ENCODE results near the gene DDI2.
"Not testable (repeated sequence)": the region's sequence is repeated elsewhere in the genome, so short reads cannot be mapped to it uniquely, and the experiment has no call there.

DDI2 gene

DNA sequence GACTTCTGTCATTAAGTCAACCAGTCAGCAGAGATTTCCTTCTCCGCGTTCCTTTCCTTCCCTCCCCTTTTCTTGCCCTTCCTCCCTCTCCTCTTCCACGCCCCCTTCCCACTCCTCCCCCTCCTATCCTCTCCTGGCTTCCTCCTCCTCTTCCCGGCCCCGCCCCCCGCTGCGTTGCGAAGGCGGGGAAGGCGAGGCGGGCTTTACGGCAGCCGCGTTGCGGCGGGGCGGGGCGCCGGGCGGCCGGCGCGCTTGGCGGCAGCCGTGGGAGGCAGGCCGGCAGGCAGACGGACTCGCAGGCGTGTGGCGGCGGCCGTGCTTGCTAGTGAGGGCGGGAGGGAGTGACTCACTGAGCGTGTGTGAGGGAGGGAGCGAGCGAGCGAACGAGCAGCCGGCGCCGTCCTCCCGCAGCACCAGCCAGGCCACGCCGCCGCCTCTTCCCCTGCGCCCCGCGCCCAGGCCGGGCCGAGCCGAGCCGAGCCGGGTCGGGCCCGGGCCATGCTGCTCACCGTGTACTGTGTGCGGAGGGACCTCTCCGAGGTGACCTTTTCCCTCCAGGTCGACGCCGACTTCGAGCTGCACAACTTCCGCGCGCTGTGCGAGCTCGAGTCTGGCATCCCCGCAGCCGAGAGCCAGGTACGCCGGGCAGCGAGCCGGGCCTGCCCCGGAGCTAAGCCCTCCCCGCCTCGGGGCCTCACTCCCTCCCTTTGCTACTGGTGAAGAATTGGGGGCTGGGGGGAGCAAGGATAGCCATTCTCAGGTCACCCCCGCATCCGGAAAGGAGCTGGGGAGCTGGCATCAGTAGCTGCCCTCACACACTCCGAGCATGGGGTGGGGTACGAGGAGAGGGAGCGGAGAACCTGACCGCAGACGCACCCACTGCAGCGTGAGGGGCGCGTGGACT, at the start of gene DDI2:
Gene DDI2, plus strand, starts transcription at position 286 of the 904 bp plus-strand sequence. Its CDS starts 213 bp downstream, at position 499.
- peak; percentile 96 for DNase-seq

GRCh38 chr1:15568387-15569073, 48.7 kb upstream of the DDI2 start:
- no peak for DNase-seq

DNA sequence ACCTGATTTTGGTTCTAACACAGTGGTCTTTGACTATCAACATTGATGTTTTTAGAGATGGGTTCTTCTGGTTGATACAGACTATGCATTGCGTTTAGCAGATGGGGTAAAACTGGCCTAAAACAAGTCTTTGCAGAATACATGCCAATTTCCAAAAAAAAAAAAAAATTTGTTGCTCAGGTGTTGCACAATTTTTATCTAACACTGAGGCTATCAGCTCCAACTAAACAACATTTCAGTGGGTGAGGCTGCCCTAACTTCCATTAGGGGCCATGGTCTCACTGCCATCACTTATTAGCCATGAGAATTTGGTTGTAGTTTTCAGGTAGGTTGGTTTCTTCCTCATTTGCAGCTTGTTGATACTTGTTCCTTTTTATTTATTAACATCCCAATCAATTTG, 46.4 kb upstream of the DDI2 start:
- no peak for DNase-seq

- no peak for DNase-seq
Observed at GRCh38 chr1:15571266-15571665, 46.0 kb upstream of the DDI2 start.

DNA sequence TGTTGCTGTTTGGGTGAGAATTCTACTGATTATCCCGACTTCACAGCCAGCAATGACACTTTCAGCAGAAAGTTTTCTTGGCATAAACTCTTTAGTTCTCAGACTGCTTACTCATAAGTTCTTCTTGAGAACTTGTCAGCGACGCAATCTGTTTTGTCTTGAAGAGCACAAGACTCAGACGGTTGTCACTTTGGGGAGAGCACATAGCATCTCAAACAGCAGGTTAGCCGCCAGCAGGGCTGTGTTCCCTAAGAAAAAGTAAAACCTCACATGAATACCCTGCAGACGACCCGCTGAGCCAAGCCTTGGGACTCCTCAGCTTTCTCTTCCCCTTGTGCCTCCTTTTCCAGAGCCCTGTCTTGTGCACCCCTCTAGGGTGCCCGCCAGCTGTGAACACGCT, 43.8 kb upstream of the DDI2 start:
- DNase-seq = no peak

DNA sequence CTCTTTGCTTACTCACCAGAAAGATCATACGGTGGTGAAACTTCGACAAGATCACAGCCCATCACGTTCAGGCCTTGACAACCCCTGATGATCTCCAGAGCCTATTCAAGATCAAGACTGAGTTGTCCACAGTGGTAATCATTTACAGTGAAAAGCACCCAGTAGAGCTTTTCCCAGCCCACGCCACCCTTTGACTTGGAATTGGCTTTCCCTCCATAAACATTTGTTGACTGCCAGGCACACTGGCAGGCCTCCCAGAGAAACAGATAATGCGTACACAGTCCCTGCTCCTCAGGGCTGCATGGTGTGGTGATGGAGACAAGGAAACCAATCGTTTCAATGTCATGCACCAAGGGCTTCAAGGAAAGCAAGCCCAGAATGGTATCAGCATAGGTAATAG, 42.5 kb upstream of the DDI2 start:
- DNase-seq = no peak

DNA sequence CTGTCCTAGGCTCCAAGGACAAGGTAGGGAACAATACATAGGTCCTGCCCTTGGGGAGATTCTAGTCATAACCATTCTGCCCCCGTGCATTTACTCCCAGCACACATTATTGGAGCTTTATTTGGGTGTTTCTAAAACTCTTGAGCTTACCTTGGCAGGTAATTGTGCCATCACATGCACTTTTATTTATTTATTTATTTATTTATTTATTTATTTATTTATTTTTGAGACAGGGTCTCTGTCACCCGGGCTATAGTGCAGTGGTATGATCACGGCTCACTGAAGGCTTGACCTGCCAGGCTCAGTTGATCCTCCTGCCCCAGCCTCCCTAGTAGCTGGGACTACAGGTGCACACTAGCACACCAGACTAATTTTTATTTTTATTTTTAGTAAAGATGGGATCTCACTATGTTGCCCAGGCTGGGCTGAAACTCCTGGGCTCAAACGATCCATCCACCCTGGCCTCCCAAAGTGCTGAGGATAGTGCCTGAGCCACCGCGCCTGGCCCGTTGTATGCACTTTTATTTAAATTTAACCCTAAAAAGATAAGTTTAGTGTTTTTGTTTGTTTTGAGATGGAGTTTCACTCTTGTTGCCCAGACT, 41.6 kb upstream of the DDI2 start:
- DNase-seq = no peak

DNA sequence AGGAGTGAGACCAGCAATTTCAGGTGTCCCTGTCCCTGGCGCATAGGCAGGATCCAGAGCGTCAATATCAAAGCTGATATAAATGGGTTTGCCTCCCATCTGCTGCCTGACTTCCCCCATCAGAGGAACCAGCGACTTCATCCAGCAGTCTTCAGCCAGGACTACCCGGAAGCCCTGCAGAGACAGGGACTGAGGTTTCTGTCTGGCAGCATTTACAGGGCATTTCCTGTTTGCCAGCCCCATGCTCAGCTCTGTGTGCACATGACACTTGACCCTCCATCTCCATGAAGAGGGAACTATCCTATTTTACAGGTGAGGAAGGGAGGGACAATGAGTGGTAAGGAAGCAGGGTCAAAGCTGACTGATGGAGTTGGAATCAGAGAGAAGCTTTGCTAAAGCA, 39.6 kb upstream of the DDI2 start:
- no peak for DNase-seq

DNA sequence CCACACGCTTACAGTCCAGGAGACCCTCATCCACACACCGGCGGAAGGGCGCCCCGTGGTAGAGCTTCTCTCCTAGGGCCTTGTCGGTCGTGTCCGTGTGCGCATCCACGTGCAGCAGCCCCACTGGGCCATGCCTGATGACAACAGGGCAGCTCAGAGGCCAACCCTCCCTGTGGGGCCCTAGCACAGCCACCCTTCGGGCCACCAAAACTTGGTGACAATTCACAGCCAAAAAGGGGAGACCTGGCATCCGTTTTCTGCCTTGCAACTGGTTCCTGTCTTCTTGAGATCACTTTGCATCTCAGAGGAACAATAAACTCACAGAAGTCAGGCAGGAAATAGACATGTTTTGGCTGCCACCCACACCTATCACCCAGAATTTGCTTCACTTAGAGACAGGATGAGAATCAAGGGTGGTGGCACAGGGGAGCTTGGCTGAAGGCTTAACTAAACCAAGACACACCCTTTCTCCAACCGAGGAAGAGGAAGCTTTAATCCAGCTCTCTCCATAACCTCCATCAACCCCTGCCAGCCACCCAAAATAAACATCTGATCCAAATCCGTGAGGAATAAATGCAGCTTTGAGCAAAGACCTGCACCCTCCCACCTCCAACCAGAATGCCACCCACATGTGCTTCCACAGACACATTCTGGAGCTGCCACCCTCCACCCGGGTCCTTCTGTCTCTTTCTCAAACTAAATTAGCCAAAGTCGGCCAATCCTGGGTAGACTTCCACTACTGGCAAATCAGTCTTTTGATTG, 38.2 kb upstream of the DDI2 start:
- DNase-seq = no peak

GRCh38 chr1:15579683-15580047, 37.6 kb upstream of the DDI2 start:
- no peak for DNase-seq

DNA sequence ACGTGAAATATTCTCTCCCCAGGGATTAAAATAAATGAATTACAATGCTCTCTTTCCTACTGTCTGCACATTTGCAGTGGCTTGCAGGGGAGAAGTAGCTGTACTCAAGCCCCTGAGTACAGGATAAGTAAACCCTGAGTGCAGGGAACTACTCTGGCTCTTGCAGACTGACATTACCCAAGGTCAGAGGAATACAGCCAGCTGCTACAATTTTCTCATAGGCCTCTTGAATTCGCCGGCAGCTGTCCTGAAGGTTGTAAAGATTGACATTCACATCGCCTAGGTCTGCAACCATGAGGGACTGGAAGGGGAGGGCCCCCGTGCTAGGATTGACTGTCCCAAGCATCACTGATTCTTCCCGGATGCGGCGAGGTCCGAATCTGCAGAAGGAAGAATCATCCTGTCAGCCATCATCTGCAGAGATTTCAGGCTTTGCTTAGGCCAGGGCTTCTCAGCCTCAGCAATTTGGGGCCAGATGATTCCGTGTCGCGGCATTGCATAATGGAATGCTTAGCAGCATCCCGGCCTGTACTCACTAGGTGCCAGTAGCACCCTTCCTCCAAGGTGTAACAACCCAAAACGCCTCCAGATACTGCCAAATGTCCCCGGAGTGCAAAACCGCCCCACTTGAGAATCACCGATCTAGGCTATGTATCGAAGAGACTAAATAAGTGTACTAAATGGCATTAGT, 34.1 kb upstream of the DDI2 start:
- no peak for DNase-seq

DNA sequence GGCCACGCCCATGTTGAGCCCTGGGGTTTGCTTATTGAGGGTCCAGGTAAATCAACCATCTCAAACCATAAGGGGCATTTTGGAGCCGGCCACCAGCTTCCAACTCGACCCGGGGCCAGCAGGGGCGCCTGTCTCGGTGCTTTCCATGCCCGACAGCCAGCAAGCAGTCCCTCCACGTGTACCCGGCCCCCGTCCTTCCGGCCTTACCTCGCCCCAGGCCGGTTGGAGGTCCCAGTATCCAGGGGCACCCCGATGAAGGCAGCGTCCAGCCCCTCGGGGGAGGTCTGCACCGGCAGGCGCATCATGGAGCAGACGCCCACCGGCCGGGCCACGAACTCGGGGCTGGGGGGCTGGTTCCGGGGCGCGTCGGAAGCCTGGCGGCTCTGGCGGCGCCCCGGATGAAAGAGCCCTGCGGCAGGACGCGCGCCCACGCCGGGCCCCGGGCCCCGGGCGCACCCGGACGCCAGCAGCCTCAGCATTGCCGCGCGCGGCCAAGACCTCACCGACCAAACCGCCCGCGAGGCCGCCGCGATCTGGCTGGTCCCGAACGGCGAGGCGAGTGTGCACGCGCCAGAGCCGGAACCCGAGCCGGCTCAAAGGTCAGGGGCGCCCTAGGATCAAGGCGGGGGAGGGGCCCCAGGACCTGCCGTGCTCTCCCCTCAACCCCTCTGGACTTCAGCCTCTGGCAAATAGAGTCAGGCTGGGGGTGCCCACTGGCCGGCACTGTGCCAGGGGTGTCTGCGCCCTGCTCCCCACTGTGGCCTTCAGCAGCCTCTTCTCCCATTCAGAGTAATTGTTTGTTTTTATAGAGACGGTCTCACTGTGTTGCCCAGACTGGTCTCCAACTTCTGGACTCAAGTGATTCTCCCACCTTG, 32.5 kb upstream of the DDI2 start, which contains the start of gene AGMAT:
Gene AGMAT, minus strand, starts transcription at position 563 of the 875 bp plus-strand sequence. Its CDS starts 84 bp downstream, at position 479.
- DNase-seq = peak; percentile 13

GRCh38 chr1:15592285-15592684, 25.0 kb upstream of the DDI2 start:
- peak; percentile 36 for DNase-seq

DNA sequence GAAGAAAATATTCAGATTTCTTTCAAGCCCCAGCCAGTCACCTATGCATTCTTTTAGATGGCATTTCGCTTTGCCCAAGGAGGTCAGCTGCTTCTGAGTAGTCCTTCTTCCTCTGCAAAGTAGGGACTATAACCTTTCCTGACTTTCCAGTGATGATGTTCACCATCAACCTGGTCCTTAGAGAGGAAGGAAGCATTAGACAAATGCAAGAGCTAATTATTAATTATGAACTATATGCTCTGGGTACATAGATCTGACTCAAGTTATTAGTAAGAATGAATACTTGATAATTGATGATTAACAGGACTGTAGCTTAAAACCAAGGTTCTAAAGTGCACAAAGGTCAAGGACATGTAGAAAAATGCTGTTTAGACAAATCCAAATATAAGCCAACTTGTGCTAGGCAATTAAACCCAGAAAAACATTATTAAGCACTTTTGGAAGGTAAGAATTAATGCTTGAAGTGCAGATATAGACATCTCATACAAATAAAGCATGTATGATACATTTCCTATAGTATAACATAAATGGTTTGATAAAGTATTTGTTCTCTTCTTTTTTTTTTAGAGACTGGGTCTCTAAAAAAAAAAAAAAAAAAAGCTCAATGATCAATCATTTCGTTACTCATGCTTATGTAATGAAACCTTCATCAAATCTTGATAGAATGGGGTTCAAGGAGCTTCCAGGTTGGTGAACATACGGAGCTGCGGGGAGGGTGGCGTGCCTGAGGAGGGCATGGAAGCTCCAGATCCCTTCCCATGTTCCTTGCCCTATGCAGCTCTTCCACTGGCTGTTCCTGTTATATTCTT, 21.2 kb upstream of the DDI2 start:
- DNase-seq = no peak

GRCh38 chr1:15598436-15598835, 18.8 kb upstream of the DDI2 start:
- no peak for DNase-seq

DNA sequence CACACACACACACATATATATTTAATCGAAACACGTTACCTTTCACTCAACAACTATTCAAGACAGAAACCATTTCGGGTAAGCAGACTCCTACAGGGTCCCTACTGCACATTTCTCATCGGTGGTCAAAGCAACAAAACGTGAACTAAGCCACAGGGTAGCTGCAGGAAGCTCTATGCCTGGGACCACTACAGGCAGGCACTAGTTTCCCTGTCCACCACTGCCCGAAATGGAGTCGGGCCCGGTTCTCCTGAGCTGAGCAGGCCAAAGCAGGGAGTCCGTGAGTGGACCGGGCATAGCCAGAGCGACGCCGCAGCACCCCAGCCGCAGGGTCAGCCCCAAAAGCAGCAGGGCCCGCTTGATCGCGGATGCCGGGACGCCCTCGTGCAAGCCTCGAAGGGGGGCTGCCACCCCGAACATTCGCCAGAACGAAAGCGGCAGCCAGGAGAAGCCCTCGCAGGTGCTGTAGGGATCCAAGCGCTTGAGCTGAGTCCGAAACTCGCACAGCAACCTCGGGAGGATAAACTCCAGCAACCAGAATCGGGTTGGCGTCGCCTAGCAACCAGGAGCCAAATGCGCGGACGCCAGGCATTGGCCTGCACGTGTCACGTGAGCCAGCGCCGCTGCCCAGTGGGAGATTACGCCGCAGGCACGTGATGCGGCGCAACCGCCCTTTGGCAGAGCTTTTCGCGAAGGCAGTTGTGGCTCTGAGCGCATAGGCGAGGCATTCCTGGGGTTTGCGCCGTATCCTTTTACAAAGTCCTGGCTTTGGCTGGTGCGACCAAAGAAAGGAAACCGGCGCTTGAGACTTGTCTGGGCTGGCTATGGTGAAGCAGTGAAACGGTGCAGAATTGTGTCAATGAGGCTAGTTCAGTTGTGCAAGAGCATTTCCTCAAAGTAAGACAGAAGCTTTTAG, 13.9 kb upstream of the DDI2 start:
- DNase-seq = peak; percentile 98

DNA sequence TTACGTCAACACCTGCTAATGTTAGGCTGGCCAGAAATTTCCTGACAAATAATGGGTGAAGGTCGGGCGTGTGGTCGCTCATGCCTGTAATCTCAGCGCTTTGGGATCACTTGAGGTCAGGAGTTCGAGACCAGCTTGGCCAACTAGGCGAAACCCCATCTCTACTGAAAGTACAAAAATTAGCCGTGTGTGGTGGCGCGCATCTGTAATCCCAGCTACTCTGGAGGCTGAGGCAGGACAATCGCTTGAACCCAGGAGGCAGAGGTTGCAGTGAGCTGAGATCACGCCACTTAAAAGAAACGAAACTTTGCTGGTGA, 13.3 kb upstream of the DDI2 start:
- not testable (repeated sequence) for DNase-seq

GRCh38 chr1:15604400-15604799, 12.9 kb upstream of the DDI2 start:
- DNase-seq = not testable (repeated sequence)
